ENCODE data around the gene CUBN. TPM values are rescaled to one million over a fixed set of nuclear protein-coding genes. Genes with fewer than 3 reads are reported as not detected.

The CUBN gene
- total and polyA plus RNA-seq, 2 experiments from 2014 or later: 0.41 to 0.65 TPM

DNA sequence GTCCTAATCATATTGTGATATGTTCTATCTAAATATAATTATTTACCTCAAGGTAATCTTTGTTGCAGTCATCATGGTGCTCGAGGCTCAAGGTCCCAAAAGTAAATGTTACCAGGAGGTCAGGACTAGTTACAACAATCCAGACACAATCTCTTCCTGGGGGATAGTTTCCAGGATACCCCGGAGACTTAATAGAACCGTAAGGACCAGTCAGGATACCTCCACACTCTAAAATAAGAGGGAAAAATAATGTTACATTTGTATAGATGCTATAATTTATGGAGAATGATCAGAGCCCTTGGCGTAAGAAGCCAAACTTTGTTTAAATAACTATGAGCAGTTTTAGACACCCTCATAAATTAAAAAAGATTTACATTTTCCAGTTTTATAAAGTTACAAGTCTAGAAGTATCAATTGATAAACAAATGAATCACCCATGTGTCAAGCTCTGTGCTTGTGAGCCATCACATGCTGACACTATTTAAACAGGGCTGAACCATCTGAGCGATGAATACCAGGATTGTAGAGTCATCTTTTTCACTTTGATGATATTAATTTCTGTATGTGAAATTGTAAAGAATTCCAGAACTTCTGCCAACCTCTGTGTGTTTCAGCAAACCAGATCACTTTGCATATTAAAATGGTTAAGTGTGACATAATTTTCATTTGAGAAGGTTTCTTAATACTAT, 41.3 kb downstream of the CUBN start:
- no peaks in the 10 kb centered on the region for H3K79me2 ChIP-seq (ENCODE audit: insufficient read depth)
- no peaks in the 10 kb centered on the region for H3K9me3 ChIP-seq (ENCODE audit: low read depth)
- peak overlapping the region; percentile 53 for H3K27ac ChIP-seq
- peak; percentile 90 for DNase-seq
- peaks cover 40% of the 10 kb centered on the region for H3K4me1 ChIP-seq (ENCODE audit: insufficient read depth)
- TF ChIP-seq EZH2phosphoT487 (IDR thresholded peaks at IDR 0.05; ENCODE audit: insufficient read depth, low read depth): no peak
- TF ChIP-seq EZH2 (IDR thresholded peaks at IDR 0.05; ENCODE audit: insufficient read depth, poor library complexity, severe bottlenecking): no peak
- H3K36me3 ChIP-seq (ENCODE audit: low read depth): no peaks in the 10 kb centered on the region
- H3K9ac ChIP-seq: peak overlapping the region; percentile 44
- peak overlapping the region; percentile 19 for H2AFZ ChIP-seq
- WGBS, 2 experiments (ENCODE audit: low coverage in 1 of 2, low lambda C conversion rate in 2 of 2, missing lambda C conversion rate in 2 of 2): 8 to 9% methylated on average over 5 of the region's 5 CpGs
- H4K20me1 ChIP-seq (ENCODE audit: insufficient read depth): no peaks in the 10 kb centered on the region
- no peaks in the 10 kb centered on the region for H3K27me3 ChIP-seq (replicated peaks; ENCODE audit: insufficient read depth)
- H3K4me3 ChIP-seq: peak overlapping the region; percentile 14; the same call in 1 of the 2 replicates
- H3F3A ChIP-seq (ENCODE audit: insufficient read depth): peaks cover 20% of the 10 kb centered on the region
- H3K9me2 ChIP-seq (ENCODE audit: insufficient read depth): no peaks in the 10 kb centered on the region
- in situ Hi-C loops (cut with MboI): no loop called here
- H3K4me2 ChIP-seq (ENCODE audit: unreplicated experiment): peak overlapping the region; percentile 66

DNA sequence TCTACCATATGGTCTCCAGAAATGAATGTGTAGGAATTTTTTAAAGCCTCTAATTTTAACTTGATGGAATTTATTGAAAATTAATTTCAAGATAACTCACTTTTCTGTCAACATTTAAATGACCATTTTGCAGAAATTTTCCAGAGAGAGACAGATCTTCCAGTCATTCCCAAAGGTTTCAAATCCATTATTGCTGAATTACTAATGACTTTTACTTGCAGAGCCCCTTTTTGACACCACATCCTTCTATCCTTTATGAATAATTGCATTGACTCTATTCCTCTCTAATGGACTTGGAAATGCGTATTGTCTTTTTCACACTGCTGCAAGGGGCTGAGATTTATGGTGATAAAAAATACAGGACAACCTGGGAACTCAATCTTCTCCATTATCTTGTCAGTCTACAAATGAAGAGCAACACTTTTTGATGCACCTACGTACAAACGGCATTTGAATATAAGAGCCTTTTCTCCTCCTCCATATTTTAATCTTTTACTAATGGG, 42.7 kb downstream of the CUBN start:
- no peak for DNase-seq
- 96 to 98% methylated on average over 3 of the region's 3 CpGs for WGBS, 2 experiments (ENCODE audit: low coverage in 1 of 2, low lambda C conversion rate in 2 of 2, missing lambda C conversion rate in 2 of 2)
- peaks cover 40% of the 10 kb centered on the region for H3K4me1 ChIP-seq (ENCODE audit: insufficient read depth)
- no peak overlapping the region for H2AFZ ChIP-seq
- H3K9ac ChIP-seq: no peak overlapping the region
- H3K27ac ChIP-seq: no peak overlapping the region
- H3K9me3 ChIP-seq (ENCODE audit: low read depth): no peaks in the 10 kb centered on the region
- TF ChIP-seq EZH2phosphoT487 (IDR thresholded peaks at IDR 0.05; ENCODE audit: insufficient read depth, low read depth) (no peak), EZH2 (IDR thresholded peaks at IDR 0.05; ENCODE audit: insufficient read depth, poor library complexity, severe bottlenecking) (no peak)
- H3K27me3 ChIP-seq (replicated peaks; ENCODE audit: insufficient read depth): no peaks in the 10 kb centered on the region
- H3F3A ChIP-seq (ENCODE audit: insufficient read depth): peaks cover 20% of the 10 kb centered on the region
- no peaks in the 10 kb centered on the region for H3K79me2 ChIP-seq (ENCODE audit: insufficient read depth)
- in situ Hi-C loops (cut with MboI): no loop called here
- H3K36me3 ChIP-seq (ENCODE audit: low read depth): no peaks in the 10 kb centered on the region
- H3K4me2 ChIP-seq (ENCODE audit: unreplicated experiment): no peak overlapping the region
- H3K9me2 ChIP-seq (ENCODE audit: insufficient read depth): no peaks in the 10 kb centered on the region
- no peak overlapping the region for H3K4me3 ChIP-seq
- H4K20me1 ChIP-seq (ENCODE audit: insufficient read depth): no peaks in the 10 kb centered on the region

DNA sequence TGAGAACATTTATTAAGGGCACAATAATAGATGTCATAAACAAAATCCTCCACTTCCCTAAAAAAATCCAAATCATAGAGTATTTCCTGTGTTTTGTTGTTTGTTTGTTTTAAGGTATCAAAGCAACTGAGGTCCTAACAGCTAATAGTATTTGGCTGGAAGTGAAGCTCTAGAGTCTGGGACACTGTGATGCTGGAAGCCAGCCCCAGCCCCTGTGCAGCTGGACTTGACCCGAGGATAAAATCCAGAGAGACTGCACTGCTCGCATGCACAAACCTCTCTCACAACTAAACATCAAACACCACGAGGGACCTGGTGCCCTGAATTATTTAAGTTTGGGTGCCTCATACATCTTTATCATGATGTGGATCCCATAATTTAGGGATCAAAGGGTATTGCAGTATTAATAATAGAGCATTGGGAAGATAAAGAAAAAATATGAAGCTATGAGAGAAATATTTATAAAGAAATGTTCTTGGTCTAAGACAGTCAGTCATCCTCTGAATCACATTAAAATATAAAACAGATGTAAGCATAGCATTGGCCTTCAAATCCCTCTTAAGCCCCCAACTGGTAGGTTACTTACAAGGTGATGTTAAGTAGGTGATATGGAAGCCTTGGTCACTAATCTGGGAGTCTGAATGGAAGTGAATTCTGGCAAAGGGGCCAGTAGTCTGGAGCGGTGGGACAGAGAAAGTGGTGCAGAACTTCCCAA, 44.4 kb downstream of the CUBN start:
- Histone ChIP-seq H2AFZ (peak overlapping the region; percentile 62), H3K4me3 (peak overlapping the region; percentile 4; the same call in 1 of the 2 replicates), H3K4me1 (ENCODE audit: insufficient read depth) (peaks cover 40% of the 10 kb centered on the region), H3K79me2 (ENCODE audit: insufficient read depth) (no peaks in the 10 kb centered on the region), H3K36me3 (ENCODE audit: low read depth) (no peaks in the 10 kb centered on the region), H4K20me1 (ENCODE audit: insufficient read depth) (no peaks in the 10 kb centered on the region), H3K9me3 (ENCODE audit: low read depth) (no peaks in the 10 kb centered on the region), H3K27me3 (replicated peaks; ENCODE audit: insufficient read depth) (no peaks in the 10 kb centered on the region), H3K27ac (peak overlapping the region; percentile 70), H3F3A (ENCODE audit: insufficient read depth) (peaks cover 20% of the 10 kb centered on the region), H3K9ac (peak overlapping the region; percentile 56), H3K9me2 (ENCODE audit: insufficient read depth) (no peaks in the 10 kb centered on the region), H3K4me2 (ENCODE audit: unreplicated experiment) (peak overlapping the region; percentile 34)
- in situ Hi-C loops (cut with MboI): no loop called here
- DNase-seq: peak; percentile 63
- TF ChIP-seq EZH2phosphoT487 (IDR thresholded peaks at IDR 0.05; ENCODE audit: insufficient read depth, low read depth): no peak
- no peak for TF ChIP-seq EZH2 (IDR thresholded peaks at IDR 0.05; ENCODE audit: insufficient read depth, poor library complexity, severe bottlenecking)
- WGBS, 2 experiments (ENCODE audit: low coverage in 1 of 2, low lambda C conversion rate in 2 of 2, missing lambda C conversion rate in 2 of 2): 24 to 28% methylated on average over 4 of the region's 4 CpGs

DNA sequence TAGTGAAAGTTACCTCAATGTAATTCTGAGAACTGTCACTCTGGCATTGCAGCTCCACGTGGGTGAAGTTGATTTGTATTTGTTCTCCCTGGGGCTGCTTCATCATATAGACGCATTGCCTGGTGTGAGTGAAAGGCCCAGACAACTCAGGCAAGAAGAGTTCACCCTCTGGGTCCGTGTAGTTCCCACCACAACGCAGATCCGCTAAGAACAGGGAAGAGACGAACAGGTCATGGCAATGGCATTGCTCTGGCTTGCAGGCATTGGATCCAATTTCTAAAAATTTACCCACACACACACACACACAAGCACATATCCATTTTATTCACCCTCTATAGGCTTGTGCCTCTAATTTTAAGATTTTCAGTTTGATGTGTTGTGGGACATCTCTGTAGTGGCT, 45.4 kb downstream of the CUBN start:
- Histone ChIP-seq H3K4me2 (ENCODE audit: unreplicated experiment) (peak overlapping the region; percentile 34), H3K9ac (peak overlapping the region; percentile 56), H3K79me2 (ENCODE audit: insufficient read depth) (no peaks in the 10 kb centered on the region), H3K4me1 (ENCODE audit: insufficient read depth) (peaks cover 38% of the 10 kb centered on the region), H3K36me3 (ENCODE audit: low read depth) (no peaks in the 10 kb centered on the region), H3K27ac (peak overlapping the region; percentile 70), H3K27me3 (replicated peaks; ENCODE audit: insufficient read depth) (no peaks in the 10 kb centered on the region), H3K9me2 (ENCODE audit: insufficient read depth) (no peaks in the 10 kb centered on the region), H3K9me3 (ENCODE audit: low read depth) (no peaks in the 10 kb centered on the region), H3K4me3 (no peak overlapping the region), H3F3A (ENCODE audit: insufficient read depth) (peaks cover 19% of the 10 kb centered on the region), H4K20me1 (ENCODE audit: insufficient read depth) (no peaks in the 10 kb centered on the region), H2AFZ (peak overlapping the region; percentile 62)
- in situ Hi-C loops (cut with MboI): no loop called here
- no peak for TF ChIP-seq EZH2 (IDR thresholded peaks at IDR 0.05; ENCODE audit: insufficient read depth, poor library complexity, severe bottlenecking)
- no peak for TF ChIP-seq EZH2phosphoT487 (IDR thresholded peaks at IDR 0.05; ENCODE audit: insufficient read depth, low read depth)
- WGBS, 2 experiments (ENCODE audit: low coverage in 1 of 2, low lambda C conversion rate in 2 of 2, missing lambda C conversion rate in 2 of 2): 49% methylated on average over 6 of the region's 6 CpGs
- peak; percentile 46 for DNase-seq
